Mesodermal cell (in vitro differentiated cells): Measurements from ENCODE around the gene ANKRD30B. TPM values are rescaled to one million over a fixed set of nuclear protein-coding genes. Genes with fewer than 3 reads are reported as not detected.
"Not testable (repeated sequence)": the region's sequence is repeated elsewhere in the genome, so short reads cannot be mapped to it uniquely, and the experiment has no call there.

Experiments used
- H3K27ac ChIP-seq: 2 replicates; pipeline ENCODE4 v1.7.0; 2013; ENCODE audit warnings: mild to moderate bottlenecking, low read depth, low read length, moderate library complexity; ENCODE audit not compliant: severe bottlenecking
- H3K36me3 ChIP-seq: 2 replicates; pipeline ENCODE4 v1.7.1; 2013; ENCODE audit warnings: mild to moderate bottlenecking, low read length, moderate library complexity; ENCODE audit not compliant: control insufficient read depth, insufficient read depth
- H3K4me1 ChIP-seq: one replicate; pipeline ENCODE4 v1.7.1; 2013; ENCODE audit warnings: mild to moderate bottlenecking, low read length; ENCODE audit not compliant: insufficient read depth, control insufficient read depth, poor library complexity, severe bottlenecking
- H3K4me3 ChIP-seq: 2 replicates; pipeline ENCODE4 v1.7.0; 2013; ENCODE audit warnings: low read length, control low read depth, mild to moderate bottlenecking; ENCODE audit not compliant: insufficient read depth, poor library complexity, severe bottlenecking; ENCODE audit errors: extremely low read depth
- H3K9me3 ChIP-seq: 2 replicates; pipeline ENCODE4 v1.7.1; 2013; ENCODE audit warnings: mild to moderate bottlenecking, low read length, moderate library complexity; ENCODE audit not compliant: control insufficient read depth
- WGBS, 2 experiments: methylation state at CpG; one replicate each; pipeline ENCODE4 v1.1.5; 2013; ENCODE audit warnings: missing lambda C conversion rate in 2 of 2; ENCODE audit not compliant: insufficient coverage in 2 of 2; 5-methylcytosine and 5-hydroxymethylcytosine counted together
- polyA plus RNA-seq, 2 experiments: library from polyadenylated mRNA; stranded (reverse); fragments of 50-300 nt; gene quantifications; one replicate each; pipeline ENCODE4 v1.2.3, GENCODE V29; 2013

Gene ANKRD30B, protein sequence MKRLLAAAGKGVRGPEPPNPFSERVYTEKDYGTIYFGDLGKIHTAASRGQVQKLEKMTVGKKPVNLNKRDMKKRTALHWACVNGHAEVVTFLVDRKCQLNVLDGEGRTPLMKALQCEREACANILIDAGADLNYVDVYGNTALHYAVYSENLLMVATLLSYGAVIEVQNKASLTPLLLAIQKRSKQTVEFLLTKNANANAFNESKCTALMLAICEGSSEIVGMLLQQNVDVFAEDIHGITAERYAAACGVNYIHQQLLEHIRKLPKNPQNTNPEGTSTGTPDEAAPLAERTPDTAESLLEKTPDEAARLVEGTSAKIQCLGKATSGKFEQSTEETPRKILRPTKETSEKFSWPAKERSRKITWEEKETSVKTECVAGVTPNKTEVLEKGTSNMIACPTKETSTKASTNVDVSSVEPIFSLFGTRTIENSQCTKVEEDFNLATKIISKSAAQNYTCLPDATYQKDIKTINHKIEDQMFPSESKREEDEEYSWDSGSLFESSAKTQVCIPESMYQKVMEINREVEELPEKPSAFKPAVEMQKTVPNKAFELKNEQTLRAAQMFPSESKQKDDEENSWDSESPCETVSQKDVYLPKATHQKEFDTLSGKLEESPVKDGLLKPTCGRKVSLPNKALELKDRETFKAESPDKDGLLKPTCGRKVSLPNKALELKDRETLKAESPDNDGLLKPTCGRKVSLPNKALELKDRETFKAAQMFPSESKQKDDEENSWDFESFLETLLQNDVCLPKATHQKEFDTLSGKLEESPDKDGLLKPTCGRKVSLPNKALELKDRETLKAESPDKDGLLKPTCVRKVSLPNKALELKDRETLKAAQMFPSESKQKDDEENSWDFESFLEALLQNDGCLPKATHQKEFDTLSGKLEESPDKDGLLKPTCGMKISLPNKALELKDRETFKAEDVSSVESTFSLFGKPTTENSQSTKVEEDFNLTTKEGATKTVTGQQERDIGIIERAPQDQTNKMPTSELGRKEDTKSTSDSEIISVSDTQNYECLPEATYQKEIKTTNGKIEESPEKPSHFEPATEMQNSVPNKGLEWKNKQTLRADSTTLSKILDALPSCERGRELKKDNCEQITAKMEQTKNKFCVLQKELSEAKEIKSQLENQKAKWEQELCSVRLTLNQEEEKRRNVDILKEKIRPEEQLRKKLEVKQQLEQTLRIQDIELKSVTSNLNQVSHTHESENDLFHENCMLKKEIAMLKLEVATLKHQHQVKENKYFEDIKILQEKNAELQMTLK (N-terminal part only)
- polyA plus RNA-seq (2013, experiment 1 of 2): not detected
- polyA plus RNA-seq (2013, experiment 2 of 2): not detected

DNA sequence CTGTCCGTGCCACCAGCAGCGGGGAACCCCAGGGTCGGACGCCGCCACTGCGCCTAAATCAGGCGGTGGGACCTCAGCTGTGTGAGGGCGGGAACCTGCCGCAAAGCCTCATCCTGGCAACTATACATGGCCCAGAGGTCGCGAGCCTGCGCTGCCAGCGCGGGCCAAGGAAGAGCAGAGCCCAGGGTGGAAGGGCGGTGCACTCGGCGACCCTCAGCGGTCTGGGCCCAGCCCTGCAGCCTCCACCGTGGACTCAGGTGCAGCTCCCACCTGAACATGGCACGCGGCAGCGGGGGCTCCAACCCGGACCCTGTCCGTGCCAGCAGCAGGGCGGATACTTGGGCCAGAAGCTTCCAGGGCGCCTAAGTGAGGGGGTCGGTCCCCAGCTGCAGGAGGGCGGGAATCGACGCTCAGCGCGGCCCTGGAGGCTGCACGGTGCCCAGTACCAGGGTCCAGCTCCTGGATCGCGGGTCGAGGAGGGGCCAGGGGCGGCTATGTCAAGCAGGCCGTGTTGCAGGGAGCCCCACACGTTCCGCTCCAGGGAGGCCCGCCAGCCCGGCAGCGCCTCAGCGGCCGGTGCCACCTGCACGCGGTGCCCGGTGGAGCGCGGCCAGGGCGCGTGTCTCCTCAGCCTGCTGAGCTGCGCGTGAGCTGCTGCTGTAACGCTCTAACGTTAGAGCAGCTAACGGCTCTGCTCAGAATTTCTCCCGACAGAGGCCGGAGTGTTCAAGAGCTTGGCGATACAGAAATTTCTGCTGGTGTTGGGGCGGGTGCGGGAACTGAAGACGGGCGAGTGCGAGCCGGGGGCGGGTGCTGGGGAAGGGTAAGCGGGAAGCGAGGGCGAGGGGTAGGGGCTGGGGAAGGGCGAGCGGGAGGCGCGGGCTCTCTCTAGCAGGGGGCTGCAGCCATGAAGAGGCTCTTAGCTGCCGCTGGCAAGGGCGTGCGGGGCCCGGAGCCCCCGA lies at the start of gene ANKRD30B:
Gene ANKRD30B (plus strand): TSS at position 660 of the 962 bp plus-strand sequence. CDS start 248 bp downstream, at position 908.
- H3K9me3 ChIP-seq: peaks cover 23% of the 10 kb centered on the region
- no peak within 1 kb of the TSS for H3K27ac ChIP-seq
- H3K4me3 ChIP-seq: no peak within 1 kb of the TSS
- 78 to 85% methylated on average over 40 to 77 of the region's 79 CpGs for WGBS, 2 experiments
- H3K4me1 ChIP-seq: no peaks in the 10 kb centered on the region
- no peaks in the 10 kb centered on the region for H3K36me3 ChIP-seq

DNA sequence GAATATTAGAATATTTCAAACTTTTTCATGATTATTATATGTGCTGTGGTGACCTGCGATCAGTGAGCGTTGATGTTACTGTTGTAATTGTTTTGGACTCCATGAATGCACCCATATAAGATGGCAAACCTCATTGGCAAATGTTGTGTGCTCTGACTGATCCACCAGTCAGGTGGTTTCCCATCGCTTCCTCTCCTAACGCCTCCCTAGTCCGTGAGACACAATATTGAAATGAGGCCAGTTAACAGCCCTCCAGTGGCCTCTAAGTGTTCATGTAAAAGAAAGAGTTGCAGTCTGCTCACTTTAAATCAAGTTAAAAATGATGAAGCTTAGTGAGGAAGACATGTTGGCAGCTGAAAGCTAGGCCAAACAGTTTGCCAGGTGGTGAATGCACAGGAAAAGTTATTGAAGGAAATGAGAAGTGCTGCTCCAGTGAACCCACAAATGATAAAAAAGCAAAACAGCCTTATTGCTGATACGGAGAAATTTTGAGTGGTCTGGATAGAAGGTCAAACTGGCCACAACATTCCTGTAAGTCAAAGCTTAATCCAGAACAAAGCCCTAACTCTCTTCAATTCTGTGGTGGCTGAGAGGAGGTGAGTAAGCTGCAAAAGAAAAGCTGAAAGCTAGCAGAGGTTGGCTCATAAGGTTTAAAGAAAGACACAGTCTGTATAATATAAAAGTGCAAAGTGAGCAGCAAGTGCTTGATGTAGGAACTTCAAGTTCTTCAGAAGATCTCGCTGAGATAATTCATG lies 46.5 kb upstream of the ANKRD30B start:
- not testable (repeated sequence) for H3K9me3 ChIP-seq, H3K4me3 ChIP-seq, H3K36me3 ChIP-seq, H3K4me1 ChIP-seq, H3K27ac ChIP-seq
- WGBS, 2 experiments: 84 to 92% methylated on average over 2 to 4 of the region's 7 CpGs

DNA sequence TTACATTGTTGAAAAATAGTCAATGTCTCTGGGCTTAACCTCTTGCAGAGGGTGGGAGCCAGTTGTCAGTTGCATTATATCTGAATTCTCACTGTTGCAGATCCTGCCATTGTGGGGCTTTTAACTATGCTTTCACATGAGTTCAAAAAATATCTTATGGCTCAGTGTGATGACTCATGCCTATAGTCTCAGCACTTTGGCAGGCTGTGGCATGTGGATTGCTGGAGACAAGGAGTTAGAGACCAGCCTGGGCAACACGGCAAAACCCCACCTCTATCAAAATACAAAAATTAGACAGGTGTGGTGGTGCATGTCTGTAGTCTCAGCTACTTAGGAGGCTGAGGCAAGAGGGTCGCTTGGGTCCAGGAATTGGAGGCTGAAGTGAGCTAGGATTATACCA lies 38.2 kb upstream of the ANKRD30B start:
- H3K4me3 ChIP-seq, H3K9me3 ChIP-seq, H3K4me1 ChIP-seq, H3K27ac ChIP-seq, H3K36me3 ChIP-seq: not testable (repeated sequence)
- 60% methylated on average over 1 of the region's 2 CpGs; no CpG with 5 or more reads in 1 of the 2 experiments for WGBS, 2 experiments

DNA sequence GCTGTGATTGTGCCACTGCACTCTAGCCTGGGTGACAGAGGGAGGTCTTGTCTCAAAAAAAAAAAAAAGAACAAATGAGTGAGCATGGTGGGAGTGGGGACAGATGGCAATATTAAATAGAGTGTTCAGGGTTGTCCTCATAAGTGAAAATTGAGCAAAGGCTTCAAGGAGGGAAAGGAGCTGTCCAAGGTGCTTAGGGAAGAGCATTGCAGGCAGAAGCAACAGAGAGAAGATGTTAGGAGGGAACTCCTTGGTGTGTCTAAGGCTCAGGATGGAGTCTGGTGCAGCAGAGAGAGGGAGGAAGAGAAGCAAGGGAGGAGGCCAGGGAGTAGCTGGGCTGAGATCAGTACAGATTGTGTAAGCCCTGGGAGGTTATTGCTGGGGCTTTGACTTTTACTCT lies 26.4 kb upstream of the ANKRD30B start:
- H3K9me3 ChIP-seq, H3K4me3 ChIP-seq, H3K4me1 ChIP-seq, H3K36me3 ChIP-seq, H3K27ac ChIP-seq: not testable (repeated sequence)

DNA sequence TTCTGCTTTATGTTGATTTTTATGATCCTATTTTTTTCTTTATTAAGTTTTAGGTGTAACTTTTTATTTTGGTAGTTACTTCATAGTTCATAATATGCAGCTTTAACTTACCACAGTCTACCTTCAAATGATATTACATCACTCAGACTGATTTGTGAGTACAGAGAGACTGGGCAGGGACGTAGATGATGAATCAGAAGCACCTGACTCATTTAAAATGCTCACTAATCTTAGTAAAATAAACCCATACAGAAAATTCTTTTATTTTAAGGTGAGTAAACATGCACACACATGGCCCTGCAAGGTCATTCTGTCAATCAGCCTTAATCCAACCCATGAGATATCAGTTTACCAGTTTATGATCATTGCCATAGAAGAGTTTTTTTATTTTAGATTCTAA lies 8.9 kb upstream of the ANKRD30B start:
- not testable (repeated sequence) for H3K36me3 ChIP-seq, H3K27ac ChIP-seq, H3K4me3 ChIP-seq, H3K9me3 ChIP-seq, H3K4me1 ChIP-seq
- WGBS, 2 experiments: no CpG with 5 or more reads among the region's 1 CpG

DNA sequence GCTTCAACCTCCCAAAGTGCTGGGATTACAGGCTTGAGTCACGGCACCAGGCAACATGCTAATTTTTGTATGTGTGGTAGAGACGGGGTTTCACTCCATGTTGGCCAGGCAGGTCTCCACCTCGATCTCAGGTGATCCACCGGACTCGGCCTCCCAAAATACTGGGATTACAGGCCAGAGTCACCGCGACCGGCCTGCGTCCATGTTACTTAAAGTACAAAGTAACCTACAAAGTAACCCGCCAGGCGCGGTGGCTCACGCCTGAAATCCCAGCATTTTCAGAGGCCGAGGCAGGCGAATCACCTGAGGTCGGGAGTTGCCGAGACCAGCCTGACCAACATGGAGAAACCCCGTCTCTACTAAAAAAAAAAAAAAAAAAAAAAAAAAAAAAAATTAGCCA lies 1.1 kb upstream of the ANKRD30B start:
- H3K4me3 ChIP-seq: no peak overlapping the region
- no peaks in the 10 kb centered on the region for H3K36me3 ChIP-seq
- WGBS, 2 experiments: 88 to 90% methylated on average over 11 to 12 of the region's 18 CpGs
- H3K9me3 ChIP-seq: peaks cover 16% of the 10 kb centered on the region
- H3K4me1 ChIP-seq: no peaks in the 10 kb centered on the region
- H3K27ac ChIP-seq: no peak overlapping the region

DNA sequence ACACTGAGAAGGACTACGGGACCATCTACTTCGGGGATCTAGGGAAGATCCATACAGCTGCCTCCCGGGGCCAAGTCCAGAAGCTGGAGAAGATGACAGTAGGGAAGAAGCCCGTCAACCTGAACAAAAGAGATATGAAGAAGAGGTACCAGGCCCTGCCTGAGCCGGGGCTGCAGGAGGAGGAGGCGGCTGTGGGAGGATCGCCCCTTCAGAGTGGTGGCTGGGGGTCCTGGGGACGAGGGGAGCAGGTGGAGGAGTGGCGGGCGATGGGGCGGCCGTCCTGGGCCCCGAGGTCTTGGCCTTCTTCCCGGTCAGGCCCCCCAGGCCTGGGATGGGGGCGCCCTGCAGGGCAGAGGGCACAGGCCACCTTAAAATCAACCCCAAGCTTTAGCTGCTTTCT lies 524 bp downstream of the ANKRD30B start:
- H3K4me1 ChIP-seq: no peaks in the 10 kb centered on the region
- H3K4me3 ChIP-seq: no peak overlapping the region
- no peaks in the 10 kb centered on the region for H3K36me3 ChIP-seq
- H3K27ac ChIP-seq: no peak overlapping the region
- 79 to 100% methylated on average over 4 to 7 of the region's 15 CpGs for WGBS, 2 experiments
- peaks cover 21% of the 10 kb centered on the region for H3K9me3 ChIP-seq

DNA sequence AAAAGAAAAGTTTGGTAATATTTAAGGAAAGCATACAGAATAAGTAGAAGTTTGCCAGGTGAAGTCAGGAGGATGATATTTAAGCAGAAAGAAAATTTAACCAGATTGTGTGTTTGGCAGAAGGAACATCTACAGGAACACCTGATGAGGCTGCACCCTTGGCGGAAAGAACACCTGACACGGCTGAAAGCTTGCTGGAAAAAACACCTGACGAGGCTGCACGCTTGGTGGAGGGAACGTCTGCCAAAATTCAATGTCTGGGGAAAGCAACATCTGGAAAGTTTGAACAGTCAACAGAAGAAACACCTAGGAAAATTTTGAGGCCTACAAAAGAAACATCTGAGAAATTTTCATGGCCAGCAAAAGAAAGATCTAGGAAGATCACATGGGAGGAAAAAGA lies 15.6 kb downstream of the ANKRD30B start:
- 62 to 73% methylated on average over 5 of the region's 5 CpGs for WGBS, 2 experiments

DNA sequence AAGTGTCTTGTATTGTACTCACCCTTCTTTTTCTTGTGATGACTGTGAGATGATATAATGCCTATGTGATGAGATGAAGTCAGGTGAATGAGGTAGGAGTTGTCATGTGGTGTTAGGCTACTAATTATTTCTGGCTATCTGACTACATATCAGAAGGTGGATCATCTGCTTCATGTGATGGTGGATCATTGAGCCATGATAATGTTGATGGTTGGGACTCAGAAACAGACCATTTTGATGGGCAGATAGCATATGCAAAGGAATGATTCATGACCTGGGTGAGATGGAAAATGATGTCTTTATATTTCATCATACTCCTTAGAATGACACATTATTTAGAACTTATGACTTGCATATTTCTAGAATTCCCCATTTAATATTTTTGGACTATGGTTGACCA lies 19.5 kb downstream of the ANKRD30B start:
- no peaks in the 10 kb centered on the region for H3K36me3 ChIP-seq
- no peaks in the 10 kb centered on the region for H3K4me1 ChIP-seq
- H3K9me3 ChIP-seq: peaks cover 23% of the 10 kb centered on the region
- H3K4me3 ChIP-seq: no peak overlapping the region
- H3K27ac ChIP-seq: no peak overlapping the region

More for the DNA sequence above, 15.6 kb downstream of the ANKRD30B start:
- not testable (repeated sequence) for H3K27ac ChIP-seq, H3K36me3 ChIP-seq, H3K4me3 ChIP-seq, H3K4me1 ChIP-seq
- peaks cover 29% of the 10 kb centered on the region for H3K9me3 ChIP-seq
